ENCODE data around the gene GIN1. TPM values are rescaled to one million over a fixed set of nuclear protein-coding genes. Genes with fewer than 3 reads are reported as not detected.

The GIN1 gene
- total RNA-seq, 2 experiments from 2014 or later: 9.8 to 11.7 TPM

DNA sequence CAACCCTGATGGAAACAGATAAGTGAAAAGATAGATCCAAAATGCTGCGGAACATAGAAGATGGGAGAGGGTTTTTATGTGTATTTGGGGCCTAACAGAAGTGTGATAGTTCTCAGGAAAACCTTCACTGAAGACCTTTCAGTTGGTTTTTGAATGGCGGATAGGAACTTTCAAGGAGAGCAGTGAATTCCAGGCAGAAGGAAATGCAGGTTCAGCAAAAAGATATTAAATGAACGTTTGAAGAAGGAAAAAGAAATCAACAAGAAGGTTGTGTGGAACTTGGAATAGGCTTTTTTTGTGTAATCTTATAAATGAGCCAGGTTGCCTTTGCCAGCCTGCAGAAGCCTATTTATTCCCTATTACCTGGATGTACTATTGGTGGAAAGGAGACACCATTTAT is 2.3 kb upstream of the GIN1 start:
- TF ChIP-seq, protein P1, sequence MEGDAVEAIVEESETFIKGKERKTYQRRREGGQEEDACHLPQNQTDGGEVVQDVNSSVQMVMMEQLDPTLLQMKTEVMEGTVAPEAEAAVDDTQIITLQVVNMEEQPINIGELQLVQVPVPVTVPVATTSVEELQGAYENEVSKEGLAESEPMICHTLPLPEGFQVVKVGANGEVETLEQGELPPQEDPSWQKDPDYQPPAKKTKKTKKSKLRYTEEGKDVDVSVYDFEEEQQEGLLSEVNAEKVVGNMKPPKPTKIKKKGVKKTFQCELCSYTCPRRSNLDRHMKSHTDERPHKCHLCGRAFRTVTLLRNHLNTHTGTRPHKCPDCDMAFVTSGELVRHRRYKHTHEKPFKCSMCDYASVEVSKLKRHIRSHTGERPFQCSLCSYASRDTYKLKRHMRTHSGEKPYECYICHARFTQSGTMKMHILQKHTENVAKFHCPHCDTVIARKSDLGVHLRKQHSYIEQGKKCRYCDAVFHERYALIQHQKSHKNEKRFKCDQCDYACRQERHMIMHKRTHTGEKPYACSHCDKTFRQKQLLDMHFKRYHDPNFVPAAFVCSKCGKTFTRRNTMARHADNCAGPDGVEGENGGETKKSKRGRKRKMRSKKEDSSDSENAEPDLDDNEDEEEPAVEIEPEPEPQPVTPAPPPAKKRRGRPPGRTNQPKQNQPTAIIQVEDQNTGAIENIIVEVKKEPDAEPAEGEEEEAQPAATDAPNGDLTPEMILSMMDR (IDR thresholded peaks at IDR 0.05): no peak
- ChIA-PET CTCF (no interaction called here), POLR2A (interaction anchor here (1.2 kb wide), 1 partner anchor 137 kb away, joined by 4 read pairs; no protein-coding TSS in a partner anchor)
- Mint-ChIP-seq H3K4me3 (no peak overlapping the region), H3K27me3 (no peaks in the 10 kb centered on the region), H3K9me3 (no peaks in the 10 kb centered on the region), H3K36me3 (ENCODE audit: low read depth) (peaks cover 20% of the 10 kb centered on the region), H3K27ac (no peak overlapping the region), H3K4me1 (ENCODE audit: low read depth) (peaks cover 38% of the 10 kb centered on the region)
- intact Hi-C loops (cut with micrococcal nuclease): loop anchor here (10.0 kb wide), 1 partner anchor 357 kb away; no protein-coding TSS in a partner anchor
- ATAC-seq (no peak), DNase-seq (no peak)

DNA sequence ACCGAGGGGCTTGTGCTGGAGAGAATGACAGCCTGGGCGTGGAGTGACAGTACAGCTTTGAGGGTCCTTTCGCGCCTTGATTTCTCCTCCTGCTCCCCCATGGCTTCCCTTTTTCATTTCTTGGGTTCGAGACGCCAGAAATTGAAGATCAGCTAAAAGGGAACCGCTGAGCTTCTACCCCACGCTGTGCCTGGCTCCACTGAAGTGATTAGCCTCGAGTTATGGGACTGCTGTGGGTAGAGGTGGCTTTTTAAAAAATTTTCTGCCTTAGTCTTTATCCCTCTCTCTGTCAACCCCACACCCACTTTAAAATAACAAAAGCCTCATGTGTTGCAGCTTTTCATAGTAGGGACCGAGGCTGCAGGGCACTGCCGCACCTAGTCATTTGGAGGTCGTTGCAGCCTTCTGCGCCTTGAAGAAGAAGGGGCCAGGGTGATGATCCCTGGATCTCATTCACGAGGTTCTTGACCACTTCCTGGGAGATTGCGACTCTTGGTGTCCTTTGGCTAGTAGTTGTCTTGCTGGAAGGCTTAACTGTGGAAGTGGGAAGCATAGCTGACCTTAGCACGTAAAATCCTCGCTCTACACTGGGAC is 766 bp upstream of the GIN1 start:
- Mint-ChIP-seq H3K36me3 (ENCODE audit: low read depth) (peaks cover 17% of the 10 kb centered on the region), H3K4me3 (peak overlapping the region; percentile 97), H3K9me3 (no peaks in the 10 kb centered on the region), H3K27ac (peak overlapping the region; percentile 99), H3K4me1 (ENCODE audit: low read depth) (peaks cover 42% of the 10 kb centered on the region), H3K27me3 (no peaks in the 10 kb centered on the region)
- TF ChIP-seq, protein P1 (IDR thresholded peaks at IDR 0.05): no peak
- ChIA-PET CTCF (interaction anchor here (0.7 to 2.0 kb wide), 3 partner anchors 18 to 104 kb away, joined by 3 to 5 read pairs (median 3); no protein-coding TSS in a partner anchor), POLR2A (interaction anchor here (0.7 to 3.1 kb wide), 7 partner anchors 8 to 138 kb away, joined by 3 to 16 read pairs (median 6); partner anchors contain the start of gene MACIR)
- ATAC-seq: no peak
- DNase-seq: peak; percentile 27
- intact Hi-C loops (cut with micrococcal nuclease): loop anchor here (10.0 kb wide), 1 partner anchor 356 kb away; no protein-coding TSS in a partner anchor

DNA sequence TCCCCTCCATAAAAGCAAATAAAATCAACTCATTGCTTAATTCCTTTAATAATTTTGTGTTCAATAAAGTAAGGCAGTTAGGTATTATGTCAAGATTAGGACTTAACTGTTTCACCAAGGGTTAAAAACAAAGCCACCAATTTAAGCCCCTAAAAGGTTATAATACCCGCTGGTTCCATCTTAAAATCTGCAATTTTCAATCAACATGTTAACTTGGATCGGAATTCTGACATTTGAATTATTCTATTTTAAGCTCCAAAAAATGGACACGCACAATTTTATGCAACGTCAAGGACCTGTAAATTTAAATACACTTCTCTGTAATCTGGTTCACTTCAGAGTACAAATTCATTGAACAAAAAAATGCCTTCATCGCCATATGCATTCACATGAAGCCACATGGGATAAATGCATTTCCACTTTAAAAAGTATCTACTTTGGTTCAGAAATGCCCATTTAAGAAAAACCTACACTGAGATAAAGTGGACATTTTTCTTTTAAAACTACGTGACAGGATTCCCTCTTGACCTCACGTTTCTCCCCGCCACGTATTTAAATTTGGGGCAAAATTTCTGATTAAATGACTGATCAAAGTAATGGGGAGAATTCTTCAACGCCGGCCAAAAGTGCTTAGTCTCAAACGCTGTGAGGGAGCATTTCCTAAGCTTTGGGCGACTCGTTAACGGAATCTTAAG is 721 bp downstream of the GIN1 start:
- CTCF ChIA-PET: interaction anchor here (0.9 to 2.0 kb wide), 5 partner anchors 9 to 338 kb away, joined by 3 to 5 read pairs (median 4); no protein-coding TSS in a partner anchor
- no peak for DNase-seq
- TF ChIP-seq, protein P1 (IDR thresholded peaks at IDR 0.05): no peak
- Mint-ChIP-seq H3K9me3 (no peaks in the 10 kb centered on the region), H3K4me3 (peak overlapping the region; percentile 97), H3K4me1 (ENCODE audit: low read depth) (peaks cover 38% of the 10 kb centered on the region), H3K27me3 (no peaks in the 10 kb centered on the region), H3K27ac (peak overlapping the region; percentile 99), H3K36me3 (ENCODE audit: low read depth) (peaks cover 16% of the 10 kb centered on the region)
- POLR2A ChIA-PET: interaction anchor here (0.6 to 3.1 kb wide), 10 partner anchors 8 to 367 kb away, joined by 3 to 16 read pairs (median 4); partner anchors contain the start of gene MACIR
- no peak for ATAC-seq
- intact Hi-C loops (cut with micrococcal nuclease): no loop called here

DNA sequence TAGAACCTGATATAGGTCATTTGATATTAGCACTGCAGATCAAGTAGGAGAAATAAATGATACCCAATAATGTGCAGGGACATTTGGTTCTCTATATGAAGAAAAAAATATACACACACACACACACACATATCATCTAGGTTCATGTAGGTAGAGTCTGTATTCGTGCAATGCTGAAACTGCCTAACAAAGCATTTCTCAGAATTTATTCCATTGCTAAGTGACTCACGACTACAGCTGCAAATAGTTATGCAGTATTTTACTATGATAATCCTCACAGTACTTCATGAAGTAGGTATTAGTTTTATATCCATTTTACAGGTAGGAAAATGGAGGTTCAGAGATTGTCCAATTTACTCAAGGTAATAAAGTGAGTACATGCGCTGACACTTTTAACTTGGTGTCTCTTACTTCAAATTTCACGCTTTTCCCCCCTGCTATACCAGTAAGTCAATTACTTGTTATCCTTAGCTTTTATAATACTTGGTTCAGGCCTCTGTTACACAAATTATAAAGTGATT is 2.4 kb downstream of the GIN1 start:
- no peak for DNase-seq
- Mint-ChIP-seq H3K27me3 (no peaks in the 10 kb centered on the region), H3K36me3 (ENCODE audit: low read depth) (peaks cover 13% of the 10 kb centered on the region), H3K4me3 (no peak overlapping the region), H3K9me3 (peaks cover under 1% of the 10 kb centered on the region), H3K27ac (no peak overlapping the region), H3K4me1 (ENCODE audit: low read depth) (peaks cover 41% of the 10 kb centered on the region)
- intact Hi-C loops (cut with micrococcal nuclease): no loop called here
- ChIA-PET CTCF (interaction anchor here (1.7 kb wide), 1 partner anchor 22 kb away, joined by 4 read pairs; no protein-coding TSS in a partner anchor), POLR2A (no interaction called here)
- no peak for ATAC-seq
- TF ChIP-seq, protein P1 (IDR thresholded peaks at IDR 0.05): no peak

Data from activated CD8-positive, alpha-beta T cell treated with anti-CD3 and anti-CD28 coated beads for 36 hours (primary cell).